Measurements from ENCODE around the gene SLC6A19.

The SLC6A19 gene

GRCh38 chr5:1221721-1222120 is 20.3 kb downstream of the SLC6A19 start:
- ChIA-PET CTCF (no interaction called here), POLR2A (no interaction called here)
- TF ChIP-seq, protein P1, sequence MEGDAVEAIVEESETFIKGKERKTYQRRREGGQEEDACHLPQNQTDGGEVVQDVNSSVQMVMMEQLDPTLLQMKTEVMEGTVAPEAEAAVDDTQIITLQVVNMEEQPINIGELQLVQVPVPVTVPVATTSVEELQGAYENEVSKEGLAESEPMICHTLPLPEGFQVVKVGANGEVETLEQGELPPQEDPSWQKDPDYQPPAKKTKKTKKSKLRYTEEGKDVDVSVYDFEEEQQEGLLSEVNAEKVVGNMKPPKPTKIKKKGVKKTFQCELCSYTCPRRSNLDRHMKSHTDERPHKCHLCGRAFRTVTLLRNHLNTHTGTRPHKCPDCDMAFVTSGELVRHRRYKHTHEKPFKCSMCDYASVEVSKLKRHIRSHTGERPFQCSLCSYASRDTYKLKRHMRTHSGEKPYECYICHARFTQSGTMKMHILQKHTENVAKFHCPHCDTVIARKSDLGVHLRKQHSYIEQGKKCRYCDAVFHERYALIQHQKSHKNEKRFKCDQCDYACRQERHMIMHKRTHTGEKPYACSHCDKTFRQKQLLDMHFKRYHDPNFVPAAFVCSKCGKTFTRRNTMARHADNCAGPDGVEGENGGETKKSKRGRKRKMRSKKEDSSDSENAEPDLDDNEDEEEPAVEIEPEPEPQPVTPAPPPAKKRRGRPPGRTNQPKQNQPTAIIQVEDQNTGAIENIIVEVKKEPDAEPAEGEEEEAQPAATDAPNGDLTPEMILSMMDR (IDR thresholded peaks at IDR 0.05; ENCODE audit: control extremely low read depth, extremely low read depth, low read depth, missing control alignments): no peak
- DNase-seq (ENCODE audit: extremely low spot score): no peak

- POLR2A ChIA-PET: no interaction called here
- CTCF ChIA-PET: no interaction called here
- DNase-seq (ENCODE audit: extremely low spot score): no peak
- TF ChIP-seq, protein P1 (IDR thresholded peaks at IDR 0.05; ENCODE audit: control extremely low read depth, extremely low read depth, low read depth, missing control alignments): no peak
Measured at GRCh38 chr5:1222147-1222546, 20.8 kb downstream of the SLC6A19 start.

DNA sequence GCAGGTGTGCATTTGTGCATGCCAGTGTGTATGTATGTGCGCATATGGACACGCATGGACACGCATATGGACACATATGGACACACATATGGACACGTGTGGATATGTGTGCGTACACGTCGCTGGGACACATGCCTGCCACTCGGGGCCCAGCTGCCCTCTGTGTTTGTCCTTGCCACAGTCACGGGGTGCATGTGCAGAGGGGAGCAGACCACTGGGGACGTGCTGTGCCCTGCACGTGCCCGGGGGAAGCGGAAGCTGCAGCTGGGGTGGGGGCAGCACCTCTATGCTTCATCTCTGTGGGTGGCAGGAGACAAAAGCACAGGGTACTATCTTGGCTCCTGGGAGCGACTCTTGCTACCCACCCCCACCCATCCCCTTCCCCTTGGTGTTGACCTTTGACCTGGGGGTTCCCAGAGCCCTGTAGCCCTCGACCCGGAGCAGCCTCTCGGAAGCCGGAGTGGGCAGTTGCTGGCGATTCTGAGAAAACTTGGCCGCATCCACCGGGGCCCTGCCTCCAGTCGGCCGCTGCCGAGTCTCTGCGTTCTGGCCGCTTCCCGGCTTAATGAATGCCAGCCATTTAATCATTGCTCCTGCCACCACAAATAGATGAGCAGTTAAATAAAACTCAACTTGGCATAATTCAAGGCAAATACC is 21.4 kb downstream of the SLC6A19 start:
- DNase-seq (ENCODE audit: extremely low spot score): no peak
- ChIA-PET CTCF (no interaction called here), POLR2A (no interaction called here)
- TF ChIP-seq, protein P1 (IDR thresholded peaks at IDR 0.05; ENCODE audit: control extremely low read depth, extremely low read depth, low read depth, missing control alignments): no peak

DNA sequence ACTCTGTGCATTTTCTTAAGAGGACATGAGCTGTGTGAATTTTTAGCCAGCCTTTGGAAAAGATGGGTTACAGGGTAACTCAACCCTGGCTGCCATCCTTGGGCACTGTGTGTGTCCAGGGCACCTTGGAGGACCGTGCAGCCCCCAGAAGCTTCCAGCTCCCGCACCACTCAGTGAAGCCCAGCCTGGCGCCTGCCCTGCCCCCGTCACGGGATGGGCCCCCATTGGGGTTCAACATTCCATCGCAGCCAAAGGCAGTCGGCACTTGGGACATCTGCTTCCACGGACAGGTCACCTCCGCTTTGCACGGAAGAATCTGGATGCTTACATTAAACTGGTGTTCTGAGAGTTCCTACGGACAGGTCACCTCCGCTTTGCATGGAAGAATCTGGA is 21.9 kb downstream of the SLC6A19 start:
- DNase-seq (ENCODE audit: extremely low spot score): no peak
- CTCF ChIA-PET: no interaction called here
- TF ChIP-seq, protein P1 (IDR thresholded peaks at IDR 0.05; ENCODE audit: control extremely low read depth, extremely low read depth, low read depth, missing control alignments): no peak
- POLR2A ChIA-PET: no interaction called here

DNA sequence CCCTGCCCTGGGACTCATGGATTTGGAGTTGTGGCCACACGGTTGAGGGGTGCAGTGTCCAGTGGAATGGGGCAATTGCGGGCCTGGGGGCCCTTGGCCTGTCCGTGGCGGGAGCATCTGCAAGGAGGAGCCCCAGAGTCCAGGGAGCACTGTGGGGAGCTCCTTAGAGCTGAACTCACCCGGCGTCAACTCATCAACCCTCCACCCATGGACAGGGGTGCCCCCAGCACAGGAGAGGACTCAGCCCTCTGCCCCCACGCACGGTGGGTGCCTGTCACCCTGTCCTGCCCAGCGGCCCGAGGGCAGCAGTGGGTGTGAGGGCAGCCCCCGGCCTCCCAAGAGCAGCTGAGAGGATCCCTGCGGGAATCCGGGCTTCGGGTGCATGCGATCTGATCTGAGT is 23.2 kb downstream of the SLC6A19 start:
- no peak for DNase-seq (ENCODE audit: extremely low spot score)
- POLR2A ChIA-PET: no interaction called here
- TF ChIP-seq, protein P1 (IDR thresholded peaks at IDR 0.05; ENCODE audit: control extremely low read depth, extremely low read depth, low read depth, missing control alignments): no peak
- CTCF ChIA-PET: no interaction called here

- ChIA-PET CTCF (no interaction called here), POLR2A (no interaction called here)
- TF ChIP-seq, protein P1 (IDR thresholded peaks at IDR 0.05; ENCODE audit: control extremely low read depth, extremely low read depth, low read depth, missing control alignments): no peak
- DNase-seq (ENCODE audit: extremely low spot score): no peak
Measured at GRCh38 chr5:1225081-1225480, 23.7 kb downstream of the SLC6A19 start, which contains the start of gene SLC6A18. Gene SLC6A18, plus strand, starts transcription at chr5:1225381. Its CDS starts 97 bp downstream, at chr5:1225478.
